H1 (cell line): ENCODE data around the gene PKMYT1. TPM values are rescaled to one million over a fixed set of nuclear protein-coding genes. Genes with fewer than 3 reads are reported as not detected.

ENCODE experiments used
- KDM1A ChIP-seq: fragments of 200-600, 300-600 bp; sonication (generic); IDR thresholded peaks from 2 replicates; pipeline ENCODE4 v1.7.1; 2016; ENCODE audit warnings: mild to moderate bottlenecking, low read length, borderline replicate concordance
- SIX5 ChIP-seq: IDR thresholded peaks from 2 replicates; pipeline ENCODE4 v1.6.1; 2011; ENCODE audit warnings: mild to moderate bottlenecking, low read depth, low read length
- TBP ChIP-seq: IDR thresholded peaks from 2 replicates; pipeline ENCODE4 v1.6.1; 2011; ENCODE audit warnings: low read depth, low read length, improper control_type of control experiment
- polyA plus RNA-seq, 7 experiments: library from polyadenylated mRNA; depleted of rRNA in 3 of 7; stranded (reverse) in 5 of 7; unstranded in 2 of 7; fragments of >200 nt in 5 of 7; fragments of 200-250 nt in 2 of 7; gene quantifications; 1 replicate in 5 of 7; 2 replicates in 1 of 7; 4 replicates in 1 of 7; pipeline versions ENCODE4 v1.2.1 to v1.2.3, GENCODE V29; 2011 to 2013; ENCODE audit warnings: missing spikeins in 2 of 7, mixed read lengths in 2 of 7
- total RNA-seq: library from RNA; stranded (reverse); fragmentation: NEBNext Ultra II Directional; extraction: Animal tissue kit (Norgen Biotek cat#: 25700); gene quantifications from 2 replicates; pipeline ENCODE4 v1.2.1, GENCODE V29; 2021

Gene PKMYT1
- total and polyA plus RNA-seq, 2 of the 8 experiments (the other 6 are each of a cell fraction or from before 2014, with no cell fraction given) = 74.7 to 85.2 TPM

DNA sequence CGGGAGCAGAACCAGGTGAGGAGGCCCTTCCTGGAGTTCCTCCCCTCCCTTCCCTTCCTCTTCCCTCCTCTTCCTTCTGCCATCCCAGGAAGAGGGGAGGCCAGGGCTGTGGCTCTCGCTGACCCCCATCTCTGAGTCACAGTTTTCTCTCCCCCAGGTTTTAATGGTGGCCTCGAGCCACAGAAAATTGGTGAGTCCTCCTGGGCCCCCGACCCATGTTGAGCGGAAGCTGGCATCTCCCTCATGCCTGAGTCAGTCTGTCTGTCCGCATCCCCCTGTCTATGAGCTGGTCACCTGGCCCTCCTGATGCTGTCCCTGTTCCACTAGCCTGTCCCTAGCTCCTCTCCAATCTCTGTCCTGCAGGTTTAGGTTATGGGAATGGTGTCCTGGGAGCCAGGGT lies 19.7 kb upstream of the PKMYT1 start (continued):
- no peak for TF ChIP-seq SIX5
- TF ChIP-seq TBP = no peak
- TF ChIP-seq KDM1A = no peak
